ENCODE results near the gene SRGAP3. TPM values are rescaled to one million over a fixed set of nuclear protein-coding genes. Genes with fewer than 3 reads are reported as not detected.
"Not testable (repeated sequence)": the region's sequence is repeated elsewhere in the genome, so short reads cannot be mapped to it uniquely, and the experiment has no call there.

SRGAP3 gene
- total RNA-seq = 4.9 and 15.7 TPM in 2 replicates
- polyA plus RNA-seq = 6.0 and 10.8 TPM in 2 replicates

DNA sequence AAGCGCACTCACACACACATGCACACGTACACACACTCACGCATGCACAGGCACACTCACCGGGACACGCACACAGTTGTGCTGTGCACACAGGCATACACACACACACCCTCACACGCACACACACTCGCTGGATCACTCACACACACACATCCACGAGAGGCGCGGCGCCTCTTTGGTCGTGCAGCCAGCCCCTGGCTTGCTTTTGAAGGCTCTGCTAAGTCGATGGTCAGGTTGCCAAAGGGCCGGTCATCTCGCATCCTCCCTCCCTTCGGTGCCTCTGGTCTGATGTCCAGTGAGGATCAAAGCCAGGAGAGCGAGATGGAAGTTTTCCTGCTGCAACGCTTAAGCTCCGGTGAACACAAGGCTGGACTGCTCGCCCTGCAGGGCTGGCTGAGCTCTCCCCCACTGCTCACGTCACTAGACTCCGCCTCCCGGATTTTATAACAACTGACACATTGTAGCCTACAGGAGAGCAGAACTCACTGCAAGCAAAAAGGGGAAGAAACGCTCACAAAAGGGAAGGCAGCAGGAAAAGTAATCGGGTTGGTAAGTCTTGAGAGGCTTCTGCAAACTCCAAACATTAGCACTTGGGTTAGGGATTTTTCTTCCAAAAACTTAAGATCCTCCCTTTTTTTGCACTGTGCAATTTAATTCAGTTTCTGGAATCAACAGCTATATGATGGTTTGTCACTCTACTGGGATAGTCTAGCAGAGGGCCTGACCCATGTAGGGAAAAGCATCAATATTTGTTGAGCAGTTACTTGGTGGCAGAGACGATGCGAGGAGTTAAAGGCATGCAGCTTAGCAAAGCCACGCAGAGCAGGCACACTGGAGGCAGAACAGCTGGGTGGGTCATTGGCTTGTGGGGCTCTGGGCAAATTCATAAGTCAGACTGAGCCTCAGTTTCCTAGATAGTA, at the start of gene SRGAP3:
Gene SRGAP3, minus strand, starts transcription at position 374 of the 920 bp plus-strand sequence. CDS start 695 bp downstream, outside the sequence.
- DNase-seq (ENCODE audit: low read depth in 1 of 2, low spot score in 1 of 2) = peak; percentile 91 to 92
- Histone ChIP-seq H3K9me3 (ENCODE audit: low read depth) (no peaks in the 10 kb centered on the region), H3K4me1 (ENCODE audit: low read depth) (peaks cover 4% of the 10 kb centered on the region), H3K4me3 (peak within 1 kb of the TSS; percentile 32), H3K27me3 (peaks cover 8% of the 10 kb centered on the region), H3K36me3 (no peaks in the 10 kb centered on the region), H3K27ac (no peak within 1 kb of the TSS)
- TF ChIP-seq, protein P1, sequence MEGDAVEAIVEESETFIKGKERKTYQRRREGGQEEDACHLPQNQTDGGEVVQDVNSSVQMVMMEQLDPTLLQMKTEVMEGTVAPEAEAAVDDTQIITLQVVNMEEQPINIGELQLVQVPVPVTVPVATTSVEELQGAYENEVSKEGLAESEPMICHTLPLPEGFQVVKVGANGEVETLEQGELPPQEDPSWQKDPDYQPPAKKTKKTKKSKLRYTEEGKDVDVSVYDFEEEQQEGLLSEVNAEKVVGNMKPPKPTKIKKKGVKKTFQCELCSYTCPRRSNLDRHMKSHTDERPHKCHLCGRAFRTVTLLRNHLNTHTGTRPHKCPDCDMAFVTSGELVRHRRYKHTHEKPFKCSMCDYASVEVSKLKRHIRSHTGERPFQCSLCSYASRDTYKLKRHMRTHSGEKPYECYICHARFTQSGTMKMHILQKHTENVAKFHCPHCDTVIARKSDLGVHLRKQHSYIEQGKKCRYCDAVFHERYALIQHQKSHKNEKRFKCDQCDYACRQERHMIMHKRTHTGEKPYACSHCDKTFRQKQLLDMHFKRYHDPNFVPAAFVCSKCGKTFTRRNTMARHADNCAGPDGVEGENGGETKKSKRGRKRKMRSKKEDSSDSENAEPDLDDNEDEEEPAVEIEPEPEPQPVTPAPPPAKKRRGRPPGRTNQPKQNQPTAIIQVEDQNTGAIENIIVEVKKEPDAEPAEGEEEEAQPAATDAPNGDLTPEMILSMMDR (IDR thresholded peaks at IDR 0.05; ENCODE audit: low read depth, low read length) = peak; percentile 41

- H3K9me3 ChIP-seq (ENCODE audit: low read depth) = no peaks in the 10 kb centered on the region
- TF ChIP-seq, protein P1 (IDR thresholded peaks at IDR 0.05; ENCODE audit: low read depth, low read length) = no peak
- no peaks in the 10 kb centered on the region for H3K4me1 ChIP-seq (ENCODE audit: low read depth)
- peaks cover 27% of the 10 kb centered on the region for H3K27me3 ChIP-seq
- no peak overlapping the region for H3K4me3 ChIP-seq
- no peak overlapping the region for H3K27ac ChIP-seq
- H3K36me3 ChIP-seq = no peaks in the 10 kb centered on the region
- no peak for DNase-seq (ENCODE audit: low read depth in 1 of 2, low spot score in 1 of 2)
Measured at GRCh38 chr3:9298236-9298635, 48.8 kb upstream of the SRGAP3 start.

DNA sequence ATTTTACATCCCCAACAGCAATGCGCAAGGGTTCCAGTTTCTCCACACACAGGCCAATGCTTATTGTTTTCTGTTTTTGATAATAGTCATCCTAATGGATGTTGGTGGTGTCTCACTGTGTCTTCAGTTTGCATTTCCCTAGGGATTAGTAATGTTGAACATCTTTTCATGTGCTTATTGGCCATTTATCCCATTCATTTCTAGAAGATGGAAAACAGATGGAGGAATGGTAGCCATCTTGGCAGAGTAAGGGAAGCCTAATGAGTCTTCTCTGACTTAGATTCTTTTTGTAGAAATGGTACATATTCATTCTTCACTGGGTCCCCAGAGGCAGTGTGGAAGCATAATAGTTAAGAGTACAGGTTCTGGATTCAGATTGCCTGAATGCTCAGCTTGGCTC, 46.8 kb upstream of the SRGAP3 start:
- H3K27ac ChIP-seq = no peak overlapping the region
- peaks cover 18% of the 10 kb centered on the region for H3K27me3 ChIP-seq
- H3K4me1 ChIP-seq (ENCODE audit: low read depth) = no peaks in the 10 kb centered on the region
- H3K9me3 ChIP-seq (ENCODE audit: low read depth) = no peaks in the 10 kb centered on the region
- no peak overlapping the region for H3K4me3 ChIP-seq
- H3K36me3 ChIP-seq = no peaks in the 10 kb centered on the region
- no peak for DNase-seq (ENCODE audit: low read depth in 1 of 2, low spot score in 1 of 2)
- TF ChIP-seq, protein P1 (IDR thresholded peaks at IDR 0.05; ENCODE audit: low read depth, low read length) = no peak

DNA sequence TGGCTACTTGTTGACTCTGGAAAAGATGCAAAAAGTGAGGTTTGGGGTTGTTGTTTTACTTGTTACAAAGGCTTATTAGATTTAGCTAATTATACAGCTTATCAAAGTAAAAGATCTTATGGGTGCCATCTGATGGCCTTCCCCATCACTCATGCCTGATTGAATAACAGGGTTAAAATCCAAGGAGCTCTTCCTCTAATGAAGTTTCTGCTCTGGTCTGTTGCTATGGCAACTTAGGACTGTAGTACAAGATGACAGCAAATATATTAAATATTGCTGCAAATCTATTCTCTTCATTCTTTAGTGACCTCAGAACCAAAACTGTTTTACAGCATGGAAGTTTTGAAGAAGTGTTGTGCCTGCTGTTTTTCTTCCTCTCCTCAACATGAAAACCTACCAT, 45.6 kb upstream of the SRGAP3 start:
- H3K9me3 ChIP-seq (ENCODE audit: low read depth) = no peaks in the 10 kb centered on the region

GRCh38 chr3:9293953-9294352, 44.5 kb upstream of the SRGAP3 start:
- not testable (repeated sequence) for H3K36me3 ChIP-seq; H3K4me3 ChIP-seq; H3K27ac ChIP-seq; H3K4me1 ChIP-seq (ENCODE audit: low read depth); DNase-seq (ENCODE audit: low read depth in 1 of 2, low spot score in 1 of 2); H3K9me3 ChIP-seq (ENCODE audit: low read depth)
- H3K27me3 ChIP-seq = peaks cover 14% of the 10 kb centered on the region

More for the DNA sequence above, 45.6 kb upstream of the SRGAP3 start:
- Histone ChIP-seq H3K4me1 (ENCODE audit: low read depth) (no peaks in the 10 kb centered on the region), H3K27ac (no peak overlapping the region), H3K27me3 (peaks cover 14% of the 10 kb centered on the region), H3K4me3 (no peak overlapping the region), H3K36me3 (no peaks in the 10 kb centered on the region)
- TF ChIP-seq, protein P1 (IDR thresholded peaks at IDR 0.05; ENCODE audit: low read depth, low read length) = no peak
- no peak for DNase-seq (ENCODE audit: low read depth in 1 of 2, low spot score in 1 of 2)

GRCh38 chr3:9293076-9293475, 43.6 kb upstream of the SRGAP3 start:
- H3K36me3 ChIP-seq = no peaks in the 10 kb centered on the region
- TF ChIP-seq, protein P1 (IDR thresholded peaks at IDR 0.05; ENCODE audit: low read depth, low read length) = no peak
- no peaks in the 10 kb centered on the region for H3K9me3 ChIP-seq (ENCODE audit: low read depth)
- no peak for DNase-seq (ENCODE audit: low read depth in 1 of 2, low spot score in 1 of 2)
- H3K4me1 ChIP-seq (ENCODE audit: low read depth) = no peaks in the 10 kb centered on the region
- H3K27ac ChIP-seq = no peak overlapping the region
- H3K27me3 ChIP-seq = peaks cover 14% of the 10 kb centered on the region
- no peak overlapping the region for H3K4me3 ChIP-seq
